ENCODE measurements around the gene APLP1.
"Not testable (repeated sequence)": the region's sequence is repeated elsewhere in the genome, so short reads cannot be mapped to it uniquely, and the experiment has no call there.

APLP1 gene

DNA sequence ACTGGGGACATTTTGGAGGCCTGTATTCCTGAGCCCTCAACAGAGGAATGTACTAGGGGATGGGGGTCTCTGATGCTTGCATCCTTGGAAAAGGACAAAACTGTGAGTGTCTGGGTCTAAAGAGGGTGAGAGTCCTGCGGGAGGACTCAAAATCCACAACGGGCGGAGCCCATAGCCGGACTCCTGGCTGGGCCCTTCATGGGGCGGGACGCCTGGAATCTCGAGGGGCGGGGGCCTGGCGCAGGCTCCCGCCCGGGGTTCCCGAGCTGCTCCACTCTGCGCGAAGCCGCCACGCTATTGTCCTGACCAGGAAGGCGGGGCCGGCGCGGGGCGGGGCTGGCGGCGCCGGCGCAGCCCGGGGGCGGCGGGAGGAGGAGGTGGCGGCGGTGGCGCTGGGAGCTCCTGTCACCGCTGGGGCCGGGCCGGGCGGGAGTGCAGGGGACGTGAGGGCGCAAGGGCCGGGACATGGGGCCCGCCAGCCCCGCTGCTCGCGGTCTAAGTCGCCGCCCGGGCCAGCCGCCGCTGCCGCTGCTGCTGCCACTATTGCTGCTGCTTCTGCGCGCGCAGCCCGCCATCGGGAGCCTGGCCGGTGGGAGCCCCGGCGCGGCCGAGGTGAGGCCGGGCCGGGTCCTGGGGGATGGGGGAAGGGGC is at the start of gene APLP1:
TSS of gene APLP1 (plus strand) at position 403 of the 651 bp plus-strand sequence. CDS start at position 466, 63 bp downstream.
- DNase-seq = peak; percentile 49

DNA sequence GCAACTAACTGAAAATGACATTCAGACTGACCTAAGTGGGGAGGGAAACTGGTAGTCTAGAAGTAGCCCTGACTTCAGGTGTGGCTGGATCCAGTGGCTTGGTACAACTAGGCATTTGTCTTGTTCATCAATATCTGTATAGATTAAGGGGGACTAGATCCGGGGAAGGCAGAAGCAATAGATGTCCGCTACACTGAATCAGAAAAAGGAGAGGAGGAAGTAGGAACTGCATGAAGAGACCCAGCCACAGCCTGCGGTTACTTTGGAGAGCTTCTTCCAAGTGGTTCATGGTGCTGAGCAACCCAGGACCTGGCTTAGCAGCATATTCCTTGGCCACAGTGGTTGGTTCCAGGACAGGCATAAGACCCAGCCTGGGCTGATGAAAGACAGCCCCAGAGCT is 45.8 kb upstream of the APLP1 start:
- no peak for DNase-seq

GRCh38 chr19:35824150-35824549 is 44.2 kb upstream of the APLP1 start:
- DNase-seq = no peak

DNA sequence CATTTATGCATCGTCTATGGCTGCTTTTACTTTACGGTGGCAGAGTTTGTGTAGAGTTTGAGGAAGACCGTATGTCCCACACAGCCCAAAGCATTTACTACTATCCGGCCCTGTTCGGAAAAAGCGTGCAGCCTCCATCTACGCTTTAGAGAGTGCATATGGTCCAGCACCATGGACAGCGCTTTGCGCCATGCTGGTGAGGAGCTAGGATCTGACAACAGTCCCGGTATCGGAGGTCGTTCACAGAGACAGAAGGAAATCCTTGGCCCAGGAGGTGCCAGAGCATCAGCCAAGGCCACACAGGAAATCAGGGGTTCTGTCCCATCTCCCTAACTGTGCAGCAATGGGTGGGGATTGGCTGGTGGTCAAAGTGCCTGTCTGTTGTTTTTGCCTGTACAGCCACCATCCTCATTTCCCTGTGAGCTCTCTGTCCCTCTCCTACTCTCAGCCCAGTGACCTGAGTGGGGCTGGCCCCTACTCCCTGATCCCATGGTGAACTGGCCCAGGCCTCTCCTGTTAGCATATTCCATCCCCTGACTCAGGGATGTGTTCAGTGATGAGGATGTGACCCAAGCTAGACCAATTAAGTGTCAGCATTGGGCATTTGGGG is 39.6 kb upstream of the APLP1 start:
- no peak for DNase-seq

DNA sequence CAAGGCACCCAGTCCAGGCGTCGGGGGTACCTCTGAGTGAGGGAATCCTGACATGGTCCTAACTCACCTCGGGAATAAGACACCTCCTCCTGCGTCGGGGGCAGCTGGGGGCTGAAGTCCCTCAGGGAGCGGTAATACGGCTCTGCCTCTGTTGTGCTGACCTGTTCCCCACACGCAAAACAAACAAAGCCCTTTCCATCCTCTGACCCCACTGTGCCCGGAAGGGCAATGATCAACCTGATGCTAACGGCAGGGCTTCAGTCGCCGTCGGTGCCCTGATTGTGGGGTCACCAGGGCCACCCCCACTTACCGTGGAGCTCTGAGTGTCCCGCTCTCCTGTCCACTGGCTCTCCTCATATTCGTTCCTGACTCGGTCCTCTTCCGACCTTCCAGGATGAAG is 37.4 kb upstream of the APLP1 start:
- DNase-seq = no peak

DNA sequence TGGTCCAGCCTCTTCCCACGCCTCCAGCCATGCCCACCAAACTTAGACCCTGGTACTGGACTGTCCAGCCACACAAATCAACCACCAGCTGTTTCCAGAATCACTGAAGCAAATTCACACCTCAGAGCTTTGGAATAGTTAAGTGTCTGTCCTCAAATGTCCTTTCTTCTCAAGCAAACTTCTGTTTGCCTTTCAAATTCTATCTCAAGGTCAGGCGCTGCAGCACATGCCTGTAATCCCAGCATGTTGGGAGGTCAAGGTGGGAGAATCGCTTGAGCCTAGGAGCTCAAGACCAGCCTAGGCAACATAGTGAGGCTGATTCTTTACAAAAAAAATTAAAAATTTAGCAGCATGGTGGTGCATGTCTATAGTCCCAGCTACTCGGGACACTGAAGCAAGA is 36.3 kb upstream of the APLP1 start:
- no peak for DNase-seq

- no peak for DNase-seq
Observed at GRCh38 chr19:35833972-35834371, 34.4 kb upstream of the APLP1 start.

- not testable (repeated sequence) for DNase-seq
Observed at GRCh38 chr19:35836096-35836495, 32.3 kb upstream of the APLP1 start.

- no peak for DNase-seq
Observed at GRCh38 chr19:35841961-35842595, 26.3 kb upstream of the APLP1 start.

GRCh38 chr19:35842666-35843272 is 25.6 kb upstream of the APLP1 start:
- no peak for DNase-seq

- no peak for DNase-seq
Observed at GRCh38 chr19:35843676-35844481, 24.5 kb upstream of the APLP1 start.

GRCh38 chr19:35844482-35845214 is 23.7 kb upstream of the APLP1 start:
- no peak for DNase-seq

GRCh38 chr19:35845215-35846037 is 22.9 kb upstream of the APLP1 start:
- no peak for DNase-seq

DNA sequence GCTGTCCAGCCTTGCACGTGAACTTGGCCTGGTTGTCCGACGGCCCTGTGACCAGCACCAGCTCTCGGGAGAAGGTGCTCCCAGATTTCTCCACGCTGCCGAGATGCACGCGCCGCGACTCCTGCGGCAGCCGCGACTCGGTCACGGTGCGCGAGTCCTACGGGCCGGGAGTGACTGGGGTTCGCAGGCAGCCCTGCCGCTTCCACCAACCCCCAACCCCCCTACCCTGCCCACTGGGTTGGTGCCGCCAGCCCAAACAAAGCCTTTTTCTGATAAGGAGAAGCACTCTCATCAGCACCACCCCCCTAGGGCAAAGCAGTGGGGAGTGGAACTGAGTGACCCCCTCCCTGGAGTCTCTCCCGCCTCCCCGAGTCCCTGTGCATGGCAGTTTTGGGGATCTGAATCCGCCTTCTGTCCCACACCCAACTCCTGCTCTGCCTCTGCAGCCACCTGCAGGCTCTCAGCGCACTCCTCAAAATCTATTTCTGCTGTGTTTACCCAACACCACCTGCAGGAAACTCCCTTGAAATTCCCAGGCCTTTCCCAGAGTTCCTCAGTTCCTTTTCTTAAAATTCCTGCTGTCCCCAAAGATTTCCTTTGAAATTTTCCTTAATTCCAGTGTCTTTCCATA is 22.2 kb upstream of the APLP1 start:
- no peak for DNase-seq

GRCh38 chr19:35847911-35848310 is 20.5 kb upstream of the APLP1 start:
- no peak for DNase-seq

DNA sequence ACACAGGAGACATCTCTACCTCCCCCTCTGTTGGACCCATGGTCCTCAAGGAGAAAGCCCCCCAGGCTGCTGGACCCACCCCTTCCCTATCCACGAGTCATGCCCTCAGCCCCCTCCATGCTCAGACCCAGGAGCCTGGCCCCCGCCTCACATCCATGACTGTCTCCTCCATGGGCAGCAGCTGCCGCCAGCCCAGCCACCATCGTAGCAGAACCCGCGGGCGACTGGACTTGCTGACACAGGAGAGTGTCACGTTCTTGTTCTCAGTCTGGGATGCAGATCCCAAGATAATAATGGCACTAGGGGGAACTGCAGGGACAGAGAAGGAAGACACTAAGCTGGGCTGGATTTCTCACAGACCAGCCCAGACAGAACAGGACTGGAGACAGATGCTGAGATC is 19.9 kb upstream of the APLP1 start:
- DNase-seq = no peak

- DNase-seq = no peak
Observed at GRCh38 chr19:35848919-35849505, 19.4 kb upstream of the APLP1 start.

- no peak for DNase-seq
Observed at GRCh38 chr19:35851213-35852028, 17.0 kb upstream of the APLP1 start.

DNA sequence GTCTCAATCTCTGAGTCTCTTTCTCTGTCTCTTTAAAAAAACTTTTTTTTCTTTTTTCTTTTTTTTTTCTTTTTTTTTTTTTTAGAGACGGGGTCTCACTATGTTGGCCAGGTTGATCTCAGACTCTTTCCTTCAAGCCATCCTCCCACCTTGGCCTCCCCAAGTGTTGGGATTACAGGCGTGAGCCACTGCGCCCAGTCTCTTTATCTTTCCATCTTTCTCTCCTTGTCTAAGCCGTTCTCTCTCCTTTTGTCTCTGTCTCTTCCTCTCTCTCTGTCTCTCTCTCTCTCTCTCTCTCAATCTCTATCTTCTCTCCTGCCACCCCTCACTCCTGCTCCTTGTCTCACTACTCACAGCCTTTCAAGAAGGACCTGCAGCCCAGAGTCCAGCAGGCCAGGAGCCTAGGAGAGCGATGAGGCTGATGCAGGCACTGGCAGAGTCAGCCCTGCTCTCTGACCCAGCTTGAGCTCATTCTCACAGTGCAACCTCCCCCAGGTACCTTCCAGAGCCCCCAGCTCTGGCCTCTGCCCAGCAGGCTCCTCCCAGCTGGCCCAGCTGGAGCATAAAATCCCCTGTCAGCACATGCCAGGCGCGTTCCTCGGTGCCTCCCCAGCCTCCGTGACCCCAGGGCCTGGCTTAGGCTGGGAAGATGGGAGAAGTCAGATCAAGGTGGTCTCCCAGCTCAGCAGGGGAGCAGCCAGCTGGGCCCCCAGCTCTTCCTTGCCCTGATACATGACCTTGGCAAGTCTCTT is 16.2 kb upstream of the APLP1 start, which contains the start of gene NPHS1:
TSS of gene NPHS1 (minus strand) at position 476 of the 752 bp plus-strand sequence. CDS start 667 bp downstream, outside the sequence.
- no peak for DNase-seq

Data from NCI-H2107 (cell line).